ENCODE results near the gene UBE2U. TPM values are rescaled to one million over a fixed set of nuclear protein-coding genes. Genes with fewer than 3 reads are reported as not detected.

Gene UBE2U
- total and polyA plus RNA-seq, 2 experiments from 2014 or later = not detected

DNA sequence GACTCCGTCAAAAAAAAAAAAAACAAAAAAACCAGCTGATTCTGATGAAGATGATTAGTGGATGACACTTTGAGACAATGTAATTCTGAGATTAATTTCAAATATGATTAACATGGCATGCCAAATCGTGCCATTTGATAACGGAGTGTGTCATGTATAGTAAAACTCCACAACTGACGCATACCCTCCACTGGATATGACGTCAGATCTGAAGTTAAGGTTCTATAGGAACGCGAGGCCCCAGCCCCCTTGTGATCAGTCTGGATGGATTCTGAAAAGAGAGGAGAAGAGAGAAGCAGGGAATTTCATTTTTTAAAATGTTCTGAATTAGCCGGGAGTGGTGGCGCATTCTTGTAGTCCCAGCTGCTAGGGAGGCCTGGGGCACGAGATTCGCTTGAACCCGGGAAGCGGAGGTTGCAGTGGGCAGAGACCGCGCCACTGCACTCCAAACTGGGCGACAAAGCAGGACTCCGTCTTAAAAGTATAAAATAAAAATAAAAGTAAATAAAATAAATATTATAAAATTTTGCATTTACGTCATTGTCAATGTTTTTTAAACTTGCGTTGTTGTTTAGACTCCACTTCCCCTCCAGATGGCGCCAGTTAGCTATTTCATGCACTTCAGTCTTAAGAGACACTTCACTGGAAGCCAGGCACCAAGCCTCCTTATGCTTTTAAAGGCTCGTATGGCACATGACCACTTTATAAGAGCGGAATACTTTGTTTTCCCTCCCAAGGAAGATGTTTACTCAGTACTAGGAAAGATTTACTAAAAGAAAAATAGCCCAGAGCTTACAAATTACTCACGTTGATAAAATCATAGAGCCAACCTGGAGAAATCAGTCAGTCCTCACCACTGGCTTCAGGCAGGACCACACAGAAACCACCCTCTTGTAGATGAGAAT, 65.5 kb downstream of the UBE2U start:
- Mint-ChIP-seq H3K27ac (no peak overlapping the region), H3K36me3 (ENCODE audit: low read depth) (peaks cover 20% of the 10 kb centered on the region), H3K4me1 (peaks cover 3% of the 10 kb centered on the region), H3K9me3 (peaks cover 20% of the 10 kb centered on the region), H3K4me3 (no peak overlapping the region), H3K27me3 (ENCODE audit: insufficient read depth, low read depth, poor library complexity) (no peaks in the 10 kb centered on the region)
- H4K20me1 ChIP-seq (replicated peaks; ENCODE audit: insufficient read depth) = no peaks in the 10 kb centered on the region
- ATAC-seq = peak; percentile 91
- no peak overlapping the region for H3K4me2 ChIP-seq
- H3K36me3 ChIP-seq (ENCODE audit: insufficient read depth) = 0 out of 2 replicates have a peak, but pooled peaks cover 7% of the 10 kb centered on the region
- no peak overlapping the region for H3K4me3 ChIP-seq
- H2AFZ ChIP-seq = peak overlapping the region; percentile 56; the same call in 1 of the 2 replicates
- peaks cover 3% of the 10 kb centered on the region; the same call in 1 of the 2 replicates for H3K4me1 ChIP-seq (ENCODE audit: insufficient read depth)
- H3K9me2 ChIP-seq (ENCODE audit: insufficient read depth) = no peaks in the 10 kb centered on the region
- peak; percentile 92 for DNase-seq (ENCODE audit: low spot score)
- no peak for TF ChIP-seq ZNF331 (CRISPR knock-in tag; IDR thresholded peaks at IDR 0.05; ENCODE audit: low read depth)
- TF ChIP-seq, protein P1, sequence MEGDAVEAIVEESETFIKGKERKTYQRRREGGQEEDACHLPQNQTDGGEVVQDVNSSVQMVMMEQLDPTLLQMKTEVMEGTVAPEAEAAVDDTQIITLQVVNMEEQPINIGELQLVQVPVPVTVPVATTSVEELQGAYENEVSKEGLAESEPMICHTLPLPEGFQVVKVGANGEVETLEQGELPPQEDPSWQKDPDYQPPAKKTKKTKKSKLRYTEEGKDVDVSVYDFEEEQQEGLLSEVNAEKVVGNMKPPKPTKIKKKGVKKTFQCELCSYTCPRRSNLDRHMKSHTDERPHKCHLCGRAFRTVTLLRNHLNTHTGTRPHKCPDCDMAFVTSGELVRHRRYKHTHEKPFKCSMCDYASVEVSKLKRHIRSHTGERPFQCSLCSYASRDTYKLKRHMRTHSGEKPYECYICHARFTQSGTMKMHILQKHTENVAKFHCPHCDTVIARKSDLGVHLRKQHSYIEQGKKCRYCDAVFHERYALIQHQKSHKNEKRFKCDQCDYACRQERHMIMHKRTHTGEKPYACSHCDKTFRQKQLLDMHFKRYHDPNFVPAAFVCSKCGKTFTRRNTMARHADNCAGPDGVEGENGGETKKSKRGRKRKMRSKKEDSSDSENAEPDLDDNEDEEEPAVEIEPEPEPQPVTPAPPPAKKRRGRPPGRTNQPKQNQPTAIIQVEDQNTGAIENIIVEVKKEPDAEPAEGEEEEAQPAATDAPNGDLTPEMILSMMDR (conservative IDR thresholded peaks at IDR 0.05; ENCODE audit: low read depth in 2 of 2) = peak; percentile 78 to 89
- no peak overlapping the region for H3K27ac ChIP-seq (ENCODE audit: low read depth)
- H3K79me2 ChIP-seq (replicated peaks; ENCODE audit: insufficient read depth) = no peaks in the 10 kb centered on the region
- no peaks in the 10 kb centered on the region for H3K27me3 ChIP-seq (ENCODE audit: insufficient read depth)
- H3F3A ChIP-seq (replicated peaks; ENCODE audit: low read depth) = no peaks in the 10 kb centered on the region

DNA sequence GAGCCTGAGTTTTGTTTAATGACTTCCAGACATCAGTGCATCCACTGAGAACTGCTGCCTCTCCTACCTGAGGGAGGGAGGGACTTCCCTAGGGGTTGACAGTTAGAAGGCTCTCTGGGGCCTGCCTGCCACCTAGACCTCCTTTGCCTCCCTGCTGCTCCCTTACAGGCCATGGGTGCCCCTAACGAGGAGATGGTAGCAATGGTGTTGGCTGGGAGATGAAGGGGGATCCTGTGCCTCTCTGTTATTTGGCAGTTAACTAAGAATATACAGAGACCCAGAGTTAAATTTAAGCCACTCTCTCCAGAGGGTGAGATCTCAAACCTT, 66.1 kb downstream of the UBE2U start:
- Histone ChIP-seq H3K79me2 (replicated peaks; ENCODE audit: insufficient read depth) (no peaks in the 10 kb centered on the region), H3F3A (replicated peaks; ENCODE audit: low read depth) (no peaks in the 10 kb centered on the region), H3K4me2 (no peak overlapping the region), H3K9me2 (ENCODE audit: insufficient read depth) (no peaks in the 10 kb centered on the region), H3K4me3 (no peak overlapping the region), H4K20me1 (replicated peaks; ENCODE audit: insufficient read depth) (no peaks in the 10 kb centered on the region), H3K27me3 (ENCODE audit: insufficient read depth) (no peaks in the 10 kb centered on the region), H3K27ac (ENCODE audit: low read depth) (no peak overlapping the region), H2AFZ (peak overlapping the region; percentile 56; the same call in 1 of the 2 replicates), H3K36me3 (ENCODE audit: insufficient read depth) (0 out of 2 replicates have a peak, but pooled peaks cover 7% of the 10 kb centered on the region), H3K4me1 (ENCODE audit: insufficient read depth) (peaks cover 3% of the 10 kb centered on the region; the same call in 1 of the 2 replicates)
- Mint-ChIP-seq H3K36me3 (ENCODE audit: low read depth) (peaks cover 20% of the 10 kb centered on the region), H3K27me3 (ENCODE audit: insufficient read depth, low read depth, poor library complexity) (no peaks in the 10 kb centered on the region), H3K4me3 (no peak overlapping the region), H3K4me1 (peaks cover 3% of the 10 kb centered on the region), H3K9me3 (peaks cover 25% of the 10 kb centered on the region), H3K27ac (no peak overlapping the region)
- ATAC-seq = peak; percentile 34
- DNase-seq (ENCODE audit: low spot score) = no peak
- TF ChIP-seq CREB1 (CRISPR knock-in tag; IDR thresholded peaks at IDR 0.05; ENCODE audit: low read depth) = no peak
- no peak for TF ChIP-seq ZNF331 (CRISPR knock-in tag; IDR thresholded peaks at IDR 0.05; ENCODE audit: low read depth)
- TF ChIP-seq, protein P2, sequence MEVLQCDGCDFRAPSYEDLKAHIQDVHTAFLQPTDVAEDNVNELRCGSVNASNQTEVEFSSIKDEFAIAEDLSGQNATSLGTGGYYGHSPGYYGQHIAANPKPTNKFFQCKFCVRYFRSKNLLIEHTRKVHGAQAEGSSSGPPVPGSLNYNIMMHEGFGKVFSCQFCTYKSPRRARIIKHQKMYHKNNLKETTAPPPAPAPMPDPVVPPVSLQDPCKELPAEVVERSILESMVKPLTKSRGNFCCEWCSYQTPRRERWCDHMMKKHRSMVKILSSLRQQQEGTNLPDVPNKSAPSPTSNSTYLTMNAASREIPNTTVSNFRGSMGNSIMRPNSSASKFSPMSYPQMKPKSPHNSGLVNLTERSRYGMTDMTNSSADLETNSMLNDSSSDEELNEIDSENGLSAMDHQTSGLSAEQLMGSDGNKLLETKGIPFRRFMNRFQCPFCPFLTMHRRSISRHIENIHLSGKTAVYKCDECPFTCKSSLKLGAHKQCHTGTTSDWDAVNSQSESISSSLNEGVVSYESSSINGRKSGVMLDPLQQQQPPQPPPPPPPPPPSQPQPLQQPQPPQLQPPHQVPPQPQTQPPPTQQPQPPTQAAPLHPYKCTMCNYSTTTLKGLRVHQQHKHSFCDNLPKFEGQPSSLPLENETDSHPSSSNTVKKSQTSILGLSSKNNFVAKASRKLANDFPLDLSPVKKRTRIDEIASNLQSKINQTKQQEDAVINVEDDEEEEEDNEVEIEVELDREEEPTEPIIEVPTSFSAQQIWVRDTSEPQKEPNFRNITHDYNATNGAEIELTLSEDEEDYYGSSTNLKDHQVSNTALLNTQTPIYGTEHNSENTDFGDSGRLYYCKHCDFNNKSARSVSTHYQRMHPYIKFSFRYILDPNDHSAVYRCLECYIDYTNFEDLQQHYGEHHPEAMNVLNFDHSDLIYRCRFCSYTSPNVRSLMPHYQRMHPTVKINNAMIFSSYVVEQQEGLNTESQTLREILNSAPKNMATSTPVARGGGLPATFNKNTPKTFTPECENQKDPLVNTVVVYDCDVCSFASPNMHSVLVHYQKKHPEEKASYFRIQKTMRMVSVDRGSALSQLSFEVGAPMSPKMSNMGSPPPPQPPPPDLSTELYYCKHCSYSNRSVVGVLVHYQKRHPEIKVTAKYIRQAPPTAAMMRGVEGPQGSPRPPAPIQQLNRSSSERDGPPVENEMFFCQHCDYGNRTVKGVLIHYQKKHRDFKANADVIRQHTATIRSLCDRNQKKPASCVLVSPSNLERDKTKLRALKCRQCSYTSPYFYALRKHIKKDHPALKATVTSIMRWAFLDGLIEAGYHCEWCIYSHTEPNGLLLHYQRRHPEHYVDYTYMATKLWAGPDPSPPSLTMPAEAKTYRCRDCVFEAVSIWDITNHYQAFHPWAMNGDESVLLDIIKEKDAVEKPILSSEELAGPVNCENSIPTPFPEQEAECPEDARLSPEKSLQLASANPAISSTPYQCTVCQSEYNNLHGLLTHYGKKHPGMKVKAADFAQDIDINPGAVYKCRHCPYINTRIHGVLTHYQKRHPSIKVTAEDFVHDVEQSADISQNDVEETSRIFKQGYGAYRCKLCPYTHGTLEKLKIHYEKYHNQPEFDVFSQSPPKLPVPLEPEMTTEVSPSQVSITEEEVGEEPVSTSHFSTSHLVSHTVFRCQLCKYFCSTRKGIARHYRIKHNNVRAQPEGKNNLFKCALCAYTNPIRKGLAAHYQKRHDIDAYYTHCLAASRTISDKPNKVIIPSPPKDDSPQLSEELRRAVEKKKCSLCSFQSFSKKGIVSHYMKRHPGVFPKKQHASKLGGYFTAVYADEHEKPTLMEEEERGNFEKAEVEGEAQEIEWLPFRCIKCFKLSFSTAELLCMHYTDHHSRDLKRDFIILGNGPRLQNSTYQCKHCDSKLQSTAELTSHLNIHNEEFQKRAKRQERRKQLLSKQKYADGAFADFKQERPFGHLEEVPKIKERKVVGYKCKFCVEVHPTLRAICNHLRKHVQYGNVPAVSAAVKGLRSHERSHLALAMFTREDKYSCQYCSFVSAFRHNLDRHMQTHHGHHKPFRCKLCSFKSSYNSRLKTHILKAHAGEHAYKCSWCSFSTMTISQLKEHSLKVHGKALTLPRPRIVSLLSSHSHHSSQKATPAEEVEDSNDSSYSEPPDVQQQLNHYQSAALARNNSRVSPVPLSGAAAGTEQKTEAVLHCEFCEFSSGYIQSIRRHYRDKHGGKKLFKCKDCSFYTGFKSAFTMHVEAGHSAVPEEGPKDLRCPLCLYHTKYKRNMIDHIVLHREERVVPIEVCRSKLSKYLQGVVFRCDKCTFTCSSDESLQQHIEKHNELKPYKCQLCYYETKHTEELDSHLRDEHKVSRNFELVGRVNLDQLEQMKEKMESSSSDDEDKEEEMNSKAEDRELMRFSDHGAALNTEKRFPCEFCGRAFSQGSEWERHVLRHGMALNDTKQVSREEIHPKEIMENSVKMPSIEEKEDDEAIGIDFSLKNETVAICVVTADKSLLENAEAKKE (CRISPR knock-in tag; IDR thresholded peaks at IDR 0.05) = no peak
- TF ChIP-seq, protein P1 (conservative IDR thresholded peaks at IDR 0.05; ENCODE audit: low read depth in 2 of 2) = no peak
- no peak for TF ChIP-seq NANOG (IDR thresholded peaks at IDR 0.05; ENCODE audit: borderline replicate concordance)
- no peak for TF ChIP-seq STAT1 (IDR thresholded peaks at IDR 0.05; ENCODE audit: unreplicated experiment)
- TF ChIP-seq ZNF114 (CRISPR knock-in tag; IDR thresholded peaks at IDR 0.05) = no peak
- TF ChIP-seq EZH2phosphoT487 (IDR thresholded peaks at IDR 0.05; ENCODE audit: unreplicated experiment) = no peak

Data from GM23338 (cell line).